GM06990 (cell line): ENCODE measurements around the gene CREB3L2.
"Not testable (repeated sequence)": the region's sequence is repeated elsewhere in the genome, so short reads cannot be mapped to it uniquely, and the experiment has no call there.

ENCODE experiments used
- DNase-seq: peaks from one replicate; pipeline ENCODE4 v3.0.0-alpha.2; 2011; ENCODE audit not compliant: insufficient read length; ENCODE audit errors: extremely low read depth
- H3K27me3 ChIP-seq: replicated peaks from 2 replicates; pipeline ENCODE4 v1.6.0; 2011; ENCODE audit warnings: low read length; ENCODE audit not compliant: control insufficient read depth, insufficient read depth
- H3K36me3 ChIP-seq: 2 replicates; pipeline ENCODE4 v1.5.1; 2011; ENCODE audit warnings: low read length; ENCODE audit not compliant: control insufficient read depth, insufficient read depth
- H3K4me3 ChIP-seq: replicated peaks from 2 replicates; pipeline ENCODE4 v1.5.1; 2011; ENCODE audit warnings: low read depth, mild to moderate bottlenecking, control low read depth, low read length
- CTCF ChIP-seq: IDR thresholded peaks from 2 replicates; pipeline ENCODE4 v1.5.1; 2011; ENCODE audit warnings: low read length, control low read depth, mild to moderate bottlenecking, inconsistent platforms; ENCODE audit not compliant: insufficient read depth, poor library complexity, severe bottlenecking

Gene CREB3L2

GRCh38 chr7:138001529-138002095 lies at the start of gene CREB3L2:
CREB3L2 (minus strand) TSS chr7:138002086; CDS start chr7:138001705, 381 bp downstream.
- TF ChIP-seq CTCF, result no peak
- H3K27me3 ChIP-seq, result no peaks in the 10 kb centered on the region
- peak; percentile 78 for DNase-seq

GRCh38 chr7:138049505-138050116 lies 47.7 kb upstream of the CREB3L2 start:
- no peaks in the 10 kb centered on the region for H3K27me3 ChIP-seq
- TF ChIP-seq CTCF, result no peak
- no peaks in the 10 kb centered on the region for H3K36me3 ChIP-seq
- H3K4me3 ChIP-seq, result no peak overlapping the region
- no peak for DNase-seq

More at GRCh38 chr7:138001529-138002095, at the start of gene CREB3L2:
- no peaks in the 10 kb centered on the region; the same call in 1 of the 2 replicates for H3K36me3 ChIP-seq
- peak within 1 kb of the TSS; percentile 97 for H3K4me3 ChIP-seq

- no peak for TF ChIP-seq CTCF
Observed at GRCh38 chr7:138047907-138048306, 46.0 kb upstream of the CREB3L2 start.

GRCh38 chr7:138044897-138045296 lies 43.0 kb upstream of the CREB3L2 start:
- no peak for TF ChIP-seq CTCF
- no peaks in the 10 kb centered on the region for H3K36me3 ChIP-seq

More at GRCh38 chr7:138047907-138048306, 46.0 kb upstream of the CREB3L2 start:
- Histone ChIP-seq H3K27me3 (no peaks in the 10 kb centered on the region), H3K36me3 (no peaks in the 10 kb centered on the region), H3K4me3 (no peak overlapping the region)
- no peak for DNase-seq

GRCh38 chr7:138040063-138040462 lies 38.2 kb upstream of the CREB3L2 start:
- not testable (repeated sequence) for H3K27me3 ChIP-seq, DNase-seq, H3K36me3 ChIP-seq, H3K4me3 ChIP-seq

More at GRCh38 chr7:138044897-138045296, 43.0 kb upstream of the CREB3L2 start:
- H3K27me3 ChIP-seq, result no peaks in the 10 kb centered on the region
- DNase-seq, result no peak
- no peak overlapping the region for H3K4me3 ChIP-seq

GRCh38 chr7:138036135-138036534 lies 34.2 kb upstream of the CREB3L2 start:
- TF ChIP-seq CTCF, result no peak
- no peak for DNase-seq
- Histone ChIP-seq H3K4me3 (no peak overlapping the region), H3K36me3 (no peaks in the 10 kb centered on the region), H3K27me3 (no peaks in the 10 kb centered on the region)
